H9 (cell line): Measurements from ENCODE around the gene ALDH1A1. TPM values are rescaled to one million over a fixed set of nuclear protein-coding genes. Genes with fewer than 3 reads are reported as not detected.

Source experiments
- DNase-seq: peaks from one replicate; pipeline ENCODE4 v3.0.0-alpha.2; 2017
- H2AFZ ChIP-seq: one replicate; pipeline ENCODE4 v1.6.1; 2013; ENCODE audit warnings: mild to moderate bottlenecking, low read length, control low read depth, moderate library complexity
- H2AK5ac ChIP-seq: 2 replicates; pipeline ENCODE4 v1.6.1; 2013; ENCODE audit warnings: low read length, control low read depth, mixed read lengths; ENCODE audit not compliant: insufficient read length
- H2BK120ac ChIP-seq: one replicate; pipeline ENCODE4 v1.6.1; 2013; ENCODE audit warnings: low read depth, mild to moderate bottlenecking, low read length, control low read depth, inconsistent platforms; ENCODE audit not compliant: poor library complexity, severe bottlenecking
- H2BK12ac ChIP-seq: 2 replicates; pipeline ENCODE4 v1.6.1; 2013; ENCODE audit warnings: low read length, control low read depth, mixed read lengths, low read depth; ENCODE audit not compliant: insufficient read length
- H2BK15ac ChIP-seq: 2 replicates; pipeline ENCODE4 v1.6.1; 2013; ENCODE audit warnings: low read depth, low read length, control low read depth
- H2BK20ac ChIP-seq: one replicate; pipeline ENCODE4 v1.6.1; 2013; ENCODE audit warnings: low read depth, mild to moderate bottlenecking, low read length, control low read depth, inconsistent platforms; ENCODE audit not compliant: poor library complexity, severe bottlenecking
- H2BK5ac ChIP-seq: 2 replicates; pipeline ENCODE4 v1.6.1; 2013; ENCODE audit warnings: low read length, control low read depth, mixed read lengths; ENCODE audit not compliant: insufficient read length
- H3K14ac ChIP-seq: 2 replicates; pipeline ENCODE4 v1.6.1; 2013; ENCODE audit warnings: low read length, control low read depth; ENCODE audit not compliant: insufficient read depth
- H3K18ac ChIP-seq: 2 replicates; pipeline ENCODE4 v1.6.1; 2013; ENCODE audit warnings: low read depth, mild to moderate bottlenecking, mixed read lengths, low read length, control low read depth; ENCODE audit not compliant: insufficient read length
- H3K23ac ChIP-seq: 2 replicates; pipeline ENCODE4 v1.6.1; 2013; ENCODE audit warnings: low read length, control low read depth, mixed read lengths, low read depth; ENCODE audit not compliant: insufficient read length
- H3K23me2 ChIP-seq: 2 replicates; pipeline ENCODE4 v1.6.1; 2013; ENCODE audit warnings: low read depth, mild to moderate bottlenecking, mixed read lengths, low read length, control low read depth; ENCODE audit not compliant: insufficient read length, poor library complexity, severe bottlenecking
- H3K27ac ChIP-seq: 2 replicates; pipeline ENCODE4 v1.5.1; 2013; ENCODE audit warnings: low read length, control low read depth, mixed read lengths, low read depth; ENCODE audit not compliant: insufficient read length
- H3K27me3 ChIP-seq: 2 replicates; pipeline ENCODE4 v1.6.1; 2013; ENCODE audit warnings: low read length, control low read depth, inconsistent platforms; ENCODE audit not compliant: insufficient read depth
- H3K4ac ChIP-seq: 2 replicates; pipeline ENCODE4 v1.6.1; 2013; ENCODE audit warnings: low read depth, mild to moderate bottlenecking, control low read depth, inconsistent platforms, low read length, moderate library complexity
- H3K4me1 ChIP-seq: 2 replicates; pipeline ENCODE4 v1.6.1; 2013; ENCODE audit warnings: low read length, control low read depth, inconsistent platforms; ENCODE audit not compliant: insufficient read depth
- H3K4me2 ChIP-seq: 2 replicates; pipeline ENCODE4 v1.6.1; 2013; ENCODE audit warnings: low read length, control low read depth, mixed read lengths; ENCODE audit not compliant: insufficient read length, insufficient read depth
- H3K56ac ChIP-seq: 2 replicates; pipeline ENCODE4 v1.6.1; 2013; ENCODE audit warnings: low read depth, mild to moderate bottlenecking, mixed read lengths, low read length, control low read depth; ENCODE audit not compliant: insufficient read length
- H3K79me1 ChIP-seq: 2 replicates; pipeline ENCODE4 v1.6.1; 2013; ENCODE audit warnings: low read depth, mild to moderate bottlenecking, moderate library complexity, low read length, control low read depth, inconsistent platforms; ENCODE audit not compliant: insufficient read depth, poor library complexity, severe bottlenecking
- H3K79me2 ChIP-seq: 2 replicates; pipeline ENCODE4 v1.6.1; 2013; ENCODE audit warnings: low read length, control low read depth, inconsistent platforms; ENCODE audit not compliant: insufficient read depth
- H3K9ac ChIP-seq: 2 replicates; pipeline ENCODE4 v1.6.1; 2013; ENCODE audit warnings: low read length, control low read depth, mixed read lengths; ENCODE audit not compliant: insufficient read length; ENCODE audit errors: extremely low read depth
- H3K9me3 ChIP-seq: one replicate; pipeline ENCODE4 v1.6.1; 2013; ENCODE audit warnings: low read depth, low read length, inconsistent platforms; ENCODE audit not compliant: control insufficient read depth
- H3T11ph ChIP-seq: one replicate; pipeline ENCODE4 v1.6.1; 2013; ENCODE audit warnings: mild to moderate bottlenecking, low read length, control low read depth, inconsistent platforms
- H4K20me1 ChIP-seq: one replicate; pipeline ENCODE4 v1.6.1; 2013; ENCODE audit not compliant: control insufficient read depth, insufficient read length, insufficient read depth
- H4K5ac ChIP-seq: 2 replicates; pipeline ENCODE4 v1.6.1; 2013; ENCODE audit warnings: low read depth, mild to moderate bottlenecking, mixed read lengths, low read length, control low read depth; ENCODE audit not compliant: insufficient read length
- H4K8ac ChIP-seq: replicated peaks from 2 replicates; pipeline ENCODE4 v1.6.1; 2013; ENCODE audit warnings: low read length, control low read depth, mixed read lengths, low read depth; ENCODE audit not compliant: insufficient read length
- H4K91ac ChIP-seq: 2 replicates; pipeline ENCODE4 v1.6.1; 2013; ENCODE audit warnings: low read depth, mild to moderate bottlenecking, moderate library complexity, mixed read lengths, low read length, control low read depth; ENCODE audit not compliant: insufficient read length
- H3K27ac Mint-ChIP-seq, 3 experiments: 2 replicates in 2 of 3; 3 replicates in 1 of 3; pipeline ENCODE4 v1.8.0; 2020 to 2021; ENCODE audit warnings: mixed read lengths in 3 of 3, mild to moderate bottlenecking in 1 of 3, moderate library complexity in 1 of 3
- H3K27me3 Mint-ChIP-seq: 2 replicates; pipeline ENCODE4 v1.8.0; 2021; ENCODE audit warnings: low read depth, mild to moderate bottlenecking, moderate library complexity, mixed read lengths
- H3K36me3 Mint-ChIP-seq, 3 experiments: 2 replicates in 2 of 3; 3 replicates in 1 of 3; pipeline ENCODE4 v1.8.0; 2020 to 2021; ENCODE audit warnings: low read depth in 3 of 3, mixed read lengths in 3 of 3; ENCODE audit not compliant: insufficient read depth in 1 of 3
- H3K4me1 Mint-ChIP-seq, 2 experiments: 2 replicates each; pipeline ENCODE4 v1.8.0; 2020; ENCODE audit warnings: mixed read lengths in 2 of 2
- H3K4me3 Mint-ChIP-seq, 2 experiments: 2 replicates in 1 of 2; 3 replicates in 1 of 2; pipeline ENCODE4 v1.8.0; 2020 to 2021; ENCODE audit warnings: mild to moderate bottlenecking in 2 of 2, mixed read lengths in 2 of 2, moderate library complexity in 1 of 2
- H3K9me3 Mint-ChIP-seq, 2 experiments: 2 replicates in 1 of 2; 3 replicates in 1 of 2; pipeline ENCODE4 v1.8.0; 2020; ENCODE audit warnings: mild to moderate bottlenecking in 2 of 2, mixed read lengths in 2 of 2, moderate library complexity in 1 of 2
- WGBS: extraction: QIAGEN DNeasy Blood & Tissue Kit; methylation state at CpG from one replicate; pipeline ENCODE4 v1.1.7; 2013; ENCODE audit warnings: missing lambda C conversion rate, low lambda C conversion rate, mixed read lengths; ENCODE audit not compliant: insufficient read length; ENCODE audit errors: extremely low coverage; 5-methylcytosine and 5-hydroxymethylcytosine counted together
- total RNA-seq: library from RNA; stranded (reverse); gene quantifications from 2 replicates; pipeline ENCODE4 v1.2.1, GENCODE V29; 2021
- TF ChIP-seq, protein P1 (sequence below): fragments of 200-600 bp; sonication (generic); conservative IDR thresholded peaks from 3 replicates; pipeline ENCODE4 v1.8.0; 2021; ENCODE audit warnings: antibody characterized with exemption, mild to moderate bottlenecking

The ALDH1A1 gene
- total RNA-seq, 1 experiment from 2014 or later, result 1.1 TPM

DNA sequence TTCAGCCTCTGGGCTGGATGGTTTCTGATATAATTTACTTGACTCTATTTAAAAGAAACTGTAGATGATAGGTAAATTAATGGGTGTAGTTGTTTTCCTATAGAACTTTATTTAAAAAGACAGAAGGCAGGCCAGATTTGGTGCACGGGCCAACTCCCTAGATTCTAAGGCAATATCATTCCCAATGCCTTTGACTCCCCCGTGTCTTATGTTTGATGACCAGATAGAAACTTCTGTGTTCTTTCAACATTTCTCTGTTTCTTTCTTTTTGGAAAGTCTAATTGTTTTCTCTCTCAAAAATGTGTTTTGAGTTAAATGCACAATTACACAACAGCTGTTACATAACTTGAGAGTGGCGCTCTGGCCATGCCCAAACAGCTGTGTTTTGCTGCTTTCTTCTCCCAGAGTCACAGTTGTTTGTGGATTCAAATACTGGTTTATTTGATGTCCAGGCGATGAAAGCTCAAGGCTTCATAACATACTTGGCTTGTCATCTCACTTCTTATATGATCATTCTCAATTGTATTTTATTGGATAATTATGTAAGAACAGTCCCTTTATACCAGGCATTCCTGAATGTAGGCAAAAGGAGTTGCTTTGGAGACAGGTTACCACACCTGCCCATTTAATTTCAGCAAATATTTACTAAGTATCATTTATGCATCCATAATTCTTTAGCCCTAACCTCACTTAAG lies 1.7 kb upstream of the ALDH1A1 start:
- Mint-ChIP-seq H3K4me1 (peaks cover 18 to 20% of the 10 kb centered on the region in 2 experiments), H3K9me3 (peaks cover 11 to 13% of the 10 kb centered on the region in 2 experiments), H3K36me3 (peaks cover 6 to 16% (median 12%) of the 10 kb centered on the region in 3 experiments; a peak in 5 of 7 replicates), H3K4me3 (no peak overlapping the region), H3K27ac (no peak overlapping the region), H3K27me3 (no peaks in the 10 kb centered on the region)
- Histone ChIP-seq H3K9ac (no peak overlapping the region), H3K23ac (no peak overlapping the region), H3K56ac (no peak overlapping the region), H3T11ph (no peak overlapping the region), H3K18ac (no peak overlapping the region), H3K4ac (no peak overlapping the region), H3K14ac (no peak overlapping the region), H4K8ac (no peak overlapping the region), H2BK15ac (no peak overlapping the region), H4K91ac (no peak overlapping the region), H3K23me2 (no peaks in the 10 kb centered on the region), H3K9me3 (peaks cover 5% of the 10 kb centered on the region), H2BK120ac (no peak overlapping the region), H2BK5ac (no peak overlapping the region), H3K79me2 (no peaks in the 10 kb centered on the region), H4K20me1 (no peaks in the 10 kb centered on the region), H2AK5ac (no peak overlapping the region), H3K4me1 (peaks cover 2% of the 10 kb centered on the region; the same call in 1 of the 2 replicates), H2BK20ac (no peak overlapping the region), H2BK12ac (no peak overlapping the region), H4K5ac (no peak overlapping the region), H3K27me3 (no peaks in the 10 kb centered on the region), H3K4me2 (no peak overlapping the region), H3K27ac (no peak overlapping the region), H3K79me1 (no peaks in the 10 kb centered on the region), H2AFZ (no peak overlapping the region)
- TF ChIP-seq, protein P1, sequence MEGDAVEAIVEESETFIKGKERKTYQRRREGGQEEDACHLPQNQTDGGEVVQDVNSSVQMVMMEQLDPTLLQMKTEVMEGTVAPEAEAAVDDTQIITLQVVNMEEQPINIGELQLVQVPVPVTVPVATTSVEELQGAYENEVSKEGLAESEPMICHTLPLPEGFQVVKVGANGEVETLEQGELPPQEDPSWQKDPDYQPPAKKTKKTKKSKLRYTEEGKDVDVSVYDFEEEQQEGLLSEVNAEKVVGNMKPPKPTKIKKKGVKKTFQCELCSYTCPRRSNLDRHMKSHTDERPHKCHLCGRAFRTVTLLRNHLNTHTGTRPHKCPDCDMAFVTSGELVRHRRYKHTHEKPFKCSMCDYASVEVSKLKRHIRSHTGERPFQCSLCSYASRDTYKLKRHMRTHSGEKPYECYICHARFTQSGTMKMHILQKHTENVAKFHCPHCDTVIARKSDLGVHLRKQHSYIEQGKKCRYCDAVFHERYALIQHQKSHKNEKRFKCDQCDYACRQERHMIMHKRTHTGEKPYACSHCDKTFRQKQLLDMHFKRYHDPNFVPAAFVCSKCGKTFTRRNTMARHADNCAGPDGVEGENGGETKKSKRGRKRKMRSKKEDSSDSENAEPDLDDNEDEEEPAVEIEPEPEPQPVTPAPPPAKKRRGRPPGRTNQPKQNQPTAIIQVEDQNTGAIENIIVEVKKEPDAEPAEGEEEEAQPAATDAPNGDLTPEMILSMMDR, result no peak
- WGBS, result no CpG with 5 or more reads among the region's 4 CpGs
- DNase-seq, result no peak
